CD14-positive monocyte (primary cell): Measurements from ENCODE around the gene ACSM6. TPM values are rescaled to one million over a fixed set of nuclear protein-coding genes. Genes with fewer than 3 reads are reported as not detected.
"Not testable (repeated sequence)": the region's sequence is repeated elsewhere in the genome, so short reads cannot be mapped to it uniquely, and the experiment has no call there.

Source experiments
- DNase-seq, 3 donors: peaks; one replicate each; pipeline ENCODE4 v3.0.0-alpha.2; 2011 to 2022
- H2AFZ ChIP-seq: 2 replicates; pipeline ENCODE4 v1.6.0; 2012; ENCODE audit warnings: mild to moderate bottlenecking, low read depth, low read length, inconsistent platforms; ENCODE audit not compliant: insufficient read depth, poor library complexity, severe bottlenecking
- H3K27ac ChIP-seq, 2 donors: 1 replicate in 1 of 2; 2 replicates in 1 of 2; pipeline ENCODE4 v1.5.1; 2012 to 2013; ENCODE audit warnings: low read length in 2 of 2, control low read depth in 1 of 2, inconsistent platforms in 1 of 2, low read depth in 1 of 2, mild to moderate bottlenecking in 1 of 2
- H3K27me3 ChIP-seq, 2 donors: one replicate each; pipeline versions ENCODE4 v1.6.0 to v1.6.1; 2011 to 2013; ENCODE audit warnings: low read length in 2 of 2; ENCODE audit not compliant: control insufficient read depth in 2 of 2, insufficient read depth in 2 of 2
- H3K36me3 ChIP-seq, 2 donors: replicated peaks in 1 of 2; 1 replicate in 1 of 2; 2 replicates in 1 of 2; pipeline versions ENCODE4 v1.5.1 to v1.6.1; 2012 to 2013; ENCODE audit warnings: low read length in 2 of 2, control low read depth in 1 of 2, inconsistent platforms in 1 of 2, mild to moderate bottlenecking in 1 of 2; ENCODE audit not compliant: insufficient read depth in 2 of 2, control insufficient read depth in 1 of 2
- H3K4me1 ChIP-seq, 2 donors: 1 replicate in 1 of 2; 2 replicates in 1 of 2; pipeline versions ENCODE4 v1.5.1 to v1.6.1; 2012 to 2013; ENCODE audit warnings: low read length in 2 of 2, control low read depth in 1 of 2, inconsistent platforms in 1 of 2, mild to moderate bottlenecking in 1 of 2, moderate library complexity in 1 of 2; ENCODE audit not compliant: insufficient read depth in 2 of 2, control insufficient read depth in 1 of 2
- H3K4me2 ChIP-seq: replicated peaks from 2 replicates; pipeline ENCODE3; 2012; ENCODE audit warnings: low read length, moderate library complexity, mild to moderate bottlenecking; ENCODE audit not compliant: poor library complexity, severe bottlenecking; ENCODE audit errors: extremely low read depth
- H3K4me3 ChIP-seq, 3 experiments: fragments of 200-600 bp in 1 of 3; sonication (generic) in 1 of 3; replicated peaks in 1 of 3; 1 replicate in 2 of 3; 2 replicates in 1 of 3; pipeline ENCODE4 v1.5.1; 2011 to 2013; ENCODE audit warnings: low read length in 3 of 3, mild to moderate bottlenecking in 3 of 3, control low read depth in 2 of 3, low read depth in 2 of 3, inconsistent platforms in 1 of 3, moderate library complexity in 1 of 3
- H3K79me2 ChIP-seq: 2 replicates; pipeline ENCODE4 v1.6.0; 2012; ENCODE audit warnings: mild to moderate bottlenecking, control low read depth, inconsistent platforms, low read length, moderate library complexity; ENCODE audit not compliant: insufficient read depth
- H3K9ac ChIP-seq: 2 replicates; pipeline ENCODE4 v1.6.0; 2017; ENCODE audit warnings: low read length, mild to moderate bottlenecking; ENCODE audit not compliant: insufficient read depth, poor library complexity, severe bottlenecking
- H3K9me3 ChIP-seq, 2 donors: replicated peaks in 1 of 2; 1 replicate in 1 of 2; 2 replicates in 1 of 2; pipeline versions ENCODE4 v1.5.1 to v1.6.1; 2012 to 2013; ENCODE audit warnings: low read length in 2 of 2, control low read depth in 1 of 2; ENCODE audit not compliant: control insufficient read depth in 1 of 2, insufficient read depth in 1 of 2
- H4K20me1 ChIP-seq: 2 replicates; pipeline ENCODE4 v1.6.0; 2012; ENCODE audit warnings: mild to moderate bottlenecking, low read length, control low read depth, moderate library complexity; ENCODE audit not compliant: insufficient read depth
- H3K27ac Mint-ChIP-seq, 7 donors: one replicate each; pipeline ENCODE4 v1.8.0; 2020; ENCODE audit warnings: mild to moderate bottlenecking in 7 of 7, mixed read lengths in 7 of 7, moderate library complexity in 6 of 7, inconsistent platforms in 2 of 7
- H3K27me3 Mint-ChIP-seq, 3 donors: one replicate each; pipeline ENCODE4 v1.8.0; 2021 to 2022; ENCODE audit warnings: low read depth in 3 of 3, mild to moderate bottlenecking in 3 of 3, mixed read lengths in 3 of 3, moderate library complexity in 3 of 3, inconsistent platforms in 1 of 3
- H3K36me3 Mint-ChIP-seq, 2 donors: one replicate each; pipeline ENCODE4 v1.8.0; 2020; ENCODE audit warnings: mixed read lengths in 2 of 2, inconsistent platforms in 1 of 2, mild to moderate bottlenecking in 1 of 2
- H3K4me1 Mint-ChIP-seq: one replicate; pipeline ENCODE4 v1.8.0; 2020; ENCODE audit warnings: mild to moderate bottlenecking, mixed read lengths
- H3K4me3 Mint-ChIP-seq, 2 donors: one replicate each; pipeline ENCODE4 v1.8.0; 2020; ENCODE audit warnings: mild to moderate bottlenecking in 2 of 2, mixed read lengths in 2 of 2, moderate library complexity in 1 of 2
- H3K9me3 Mint-ChIP-seq, 7 donors: one replicate each; pipeline ENCODE4 v1.8.0; 2020 to 2022; ENCODE audit warnings: mixed read lengths in 7 of 7, mild to moderate bottlenecking in 6 of 7, moderate library complexity in 6 of 7, inconsistent platforms in 2 of 7
- WGBS: methylation state at CpG from one replicate; pipeline ENCODE4 v1.1.5; 2013; ENCODE audit warnings: missing lambda C conversion rate; ENCODE audit not compliant: insufficient coverage; 5-methylcytosine and 5-hydroxymethylcytosine counted together
- intact Hi-C, 2 donors: fragments of 100-400 bp; cut with micrococcal nuclease; formaldehyde crosslinking; loops; one replicate each; pipeline versions ENCODE4 v1.15.0 to v1.15.1; 2023
- polyA plus RNA-seq, 3 donors: library from polyadenylated mRNA; depleted of rRNA in 1 of 3; unstranded in 2 of 3; stranded (reverse) in 1 of 3; fragments of 300-500 nt in 2 of 3; fragments of >200 nt in 1 of 3; fragmentation: Illumina TruSeq in 2 of 3; gene quantifications; 1 replicate in 2 of 3; 2 replicates in 1 of 3; pipeline ENCODE4 v1.2.3, GENCODE V29; 2012 to 2021
- TF ChIP-seq, protein P1 (sequence below): fragments of 200-600 bp; IDR thresholded peaks from one replicate; pipeline ENCODE4 v1.8.0; 2022; ENCODE audit warnings: antibody characterized with exemption, mild to moderate bottlenecking

Gene ACSM6
- polyA plus RNA-seq, 3 donors: not detected

DNA sequence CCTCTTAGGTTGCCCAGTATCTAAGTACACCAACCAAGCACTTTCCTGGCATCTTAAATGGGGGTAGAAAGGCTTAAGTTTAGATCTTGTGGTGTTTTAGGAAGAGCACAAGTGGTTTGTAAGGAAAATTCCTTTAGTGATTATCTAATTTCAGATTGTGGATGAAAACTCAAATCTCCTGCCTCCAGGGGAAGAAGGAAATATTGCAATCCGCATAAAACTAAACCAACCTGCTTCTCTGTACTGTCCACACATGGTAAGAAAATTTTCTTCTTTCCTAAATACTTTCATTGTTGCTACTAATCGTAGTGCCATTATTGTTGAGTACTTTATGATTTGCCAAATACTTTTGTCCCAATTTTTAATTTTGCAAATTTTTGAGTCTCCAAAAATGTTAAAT, 31.1 kb downstream of the ACSM6 start:
- WGBS: no CpG with 5 or more reads among the region's 2 CpGs

DNA sequence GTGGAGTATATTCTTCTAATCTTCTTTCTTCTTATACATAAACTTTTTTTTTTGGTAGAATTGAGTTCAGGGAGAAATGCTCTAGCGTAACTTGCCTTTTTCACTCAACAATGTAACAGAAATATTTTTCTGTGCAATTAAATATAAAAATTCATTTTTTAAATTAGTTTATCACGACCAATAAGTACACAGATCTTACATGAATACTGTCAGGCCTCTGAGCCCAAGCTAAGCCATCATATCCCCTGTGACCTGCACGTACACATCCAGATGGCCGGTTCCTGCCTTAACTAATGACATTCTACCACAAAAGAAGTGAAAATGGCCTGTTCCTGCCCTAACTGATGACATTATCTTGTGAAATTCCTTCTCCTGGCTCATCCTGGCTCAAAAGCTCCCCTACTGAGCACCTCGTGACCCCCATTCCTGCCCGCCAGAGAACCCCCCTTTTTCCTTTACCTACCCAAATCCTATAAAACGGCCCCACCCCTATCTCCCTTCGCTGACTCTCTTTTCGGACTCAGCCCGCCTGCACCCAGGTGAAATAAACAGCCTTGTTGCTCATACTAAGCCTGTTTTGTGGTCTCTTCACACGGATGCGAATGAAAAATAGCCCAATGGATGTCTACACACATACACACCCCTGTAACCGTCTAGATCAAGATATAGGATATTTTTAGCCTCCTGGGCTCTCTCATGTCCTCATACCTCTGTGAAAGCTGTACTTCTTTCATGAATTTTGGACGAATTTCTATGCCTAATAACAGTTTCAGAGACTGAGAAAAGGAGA, 35.1 kb downstream of the ACSM6 start:
- not testable (repeated sequence) for H3K27me3 Mint-ChIP-seq

More for the DNA sequence above, 31.1 kb downstream of the ACSM6 start:
- Mint-ChIP-seq H3K9me3 (peaks cover 0 to 4% (median 0%) of the 10 kb centered on the region in 7 donors), H3K27me3 (peaks cover 0 to 4% (median 2%) of the 10 kb centered on the region in 3 donors), H3K36me3 (no peaks in the 10 kb centered on the region), H3K4me1 (no peaks in the 10 kb centered on the region), H3K4me3 (no peak overlapping the region), H3K27ac (no peak overlapping the region)
- no peaks in the 10 kb centered on the region for H3K9me3 ChIP-seq
- no peak overlapping the region for H3K4me2 ChIP-seq
- no peak overlapping the region for H3K4me3 ChIP-seq
- no peaks in the 10 kb centered on the region for H4K20me1 ChIP-seq
- no peak overlapping the region for H3K27ac ChIP-seq
- H3K9ac ChIP-seq: no peak overlapping the region
- TF ChIP-seq, protein P1, sequence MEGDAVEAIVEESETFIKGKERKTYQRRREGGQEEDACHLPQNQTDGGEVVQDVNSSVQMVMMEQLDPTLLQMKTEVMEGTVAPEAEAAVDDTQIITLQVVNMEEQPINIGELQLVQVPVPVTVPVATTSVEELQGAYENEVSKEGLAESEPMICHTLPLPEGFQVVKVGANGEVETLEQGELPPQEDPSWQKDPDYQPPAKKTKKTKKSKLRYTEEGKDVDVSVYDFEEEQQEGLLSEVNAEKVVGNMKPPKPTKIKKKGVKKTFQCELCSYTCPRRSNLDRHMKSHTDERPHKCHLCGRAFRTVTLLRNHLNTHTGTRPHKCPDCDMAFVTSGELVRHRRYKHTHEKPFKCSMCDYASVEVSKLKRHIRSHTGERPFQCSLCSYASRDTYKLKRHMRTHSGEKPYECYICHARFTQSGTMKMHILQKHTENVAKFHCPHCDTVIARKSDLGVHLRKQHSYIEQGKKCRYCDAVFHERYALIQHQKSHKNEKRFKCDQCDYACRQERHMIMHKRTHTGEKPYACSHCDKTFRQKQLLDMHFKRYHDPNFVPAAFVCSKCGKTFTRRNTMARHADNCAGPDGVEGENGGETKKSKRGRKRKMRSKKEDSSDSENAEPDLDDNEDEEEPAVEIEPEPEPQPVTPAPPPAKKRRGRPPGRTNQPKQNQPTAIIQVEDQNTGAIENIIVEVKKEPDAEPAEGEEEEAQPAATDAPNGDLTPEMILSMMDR: no peak
- intact Hi-C loops: no loop called here
- H3K79me2 ChIP-seq: no peaks in the 10 kb centered on the region
- H3K36me3 ChIP-seq: no peaks in the 10 kb centered on the region
- H3K4me1 ChIP-seq: no peaks in the 10 kb centered on the region
- DNase-seq: no peak
- H3K27me3 ChIP-seq: no peaks in the 10 kb centered on the region
- no peak overlapping the region for H2AFZ ChIP-seq

More for the DNA sequence above, 35.1 kb downstream of the ACSM6 start:
- H3K27ac ChIP-seq, H3K36me3 Mint-ChIP-seq, DNase-seq, H3K9me3 ChIP-seq, H3K79me2 ChIP-seq, H3K9me3 Mint-ChIP-seq, H3K9ac ChIP-seq, intact Hi-C loops, H3K4me2 ChIP-seq, H3K4me3 Mint-ChIP-seq, H4K20me1 ChIP-seq, H3K4me1 ChIP-seq, H3K27ac Mint-ChIP-seq, H3K4me3 ChIP-seq, H3K27me3 ChIP-seq, H3K36me3 ChIP-seq, H2AFZ ChIP-seq: not testable (repeated sequence)
- H3K4me1 Mint-ChIP-seq: peaks cover 13% of the 10 kb centered on the region
- WGBS: 87% methylated on average over 2 of the region's 14 CpGs
